HG03378 (cell line): ENCODE data around the gene OSGIN1.

Experiments used
- ATAC-seq: cut with Tn5 transposase; IDR thresholded peaks from one replicate; pipeline ENCODE4 v1.9.1; 2021; ENCODE audit warnings: mild to moderate bottlenecking, moderate library complexity; ENCODE audit not compliant: unreplicated experiment

Gene OSGIN1

DNA sequence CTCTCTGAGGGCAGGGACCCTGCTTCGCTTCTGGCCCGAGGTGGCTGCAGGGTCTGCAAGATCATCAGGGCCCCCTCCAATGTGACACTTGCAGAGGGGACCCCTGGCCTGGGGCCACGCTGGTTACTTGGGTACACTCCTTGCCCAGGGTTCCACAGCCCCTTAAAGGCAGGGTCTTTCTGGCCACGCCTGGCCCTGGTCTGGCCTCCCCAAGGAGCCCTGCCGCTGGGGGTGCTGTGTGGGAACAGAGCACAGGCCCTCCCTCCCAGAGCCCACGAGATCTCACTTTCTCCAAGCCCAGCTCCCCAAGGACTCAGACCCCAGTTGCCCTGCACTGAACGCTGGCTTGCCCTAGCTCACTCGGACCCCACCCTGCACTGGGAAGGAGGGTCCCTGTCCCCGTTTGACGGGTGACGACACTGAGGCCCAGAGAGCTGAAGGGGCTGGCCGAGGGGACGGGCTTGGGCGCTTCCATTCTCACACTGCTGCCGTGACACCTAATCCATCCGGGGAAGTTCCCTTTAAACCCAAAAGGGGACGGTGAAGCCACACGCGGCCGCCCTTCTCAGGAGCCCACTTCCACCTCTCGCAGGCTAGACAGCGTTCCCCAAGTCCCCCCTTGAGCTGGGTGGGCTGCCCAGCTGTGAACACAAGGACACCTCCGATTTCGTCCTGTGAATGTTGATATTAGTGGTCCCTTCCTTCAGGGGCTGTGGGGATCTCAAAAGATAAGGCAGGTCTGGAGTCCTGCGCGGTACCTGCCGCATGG is 26.9 kb upstream of the OSGIN1 start:
- no peak for ATAC-seq

- ATAC-seq = no peak
Measured at GRCh38 chr16:83926726-83927397, 26.2 kb upstream of the OSGIN1 start.

GRCh38 chr16:83928341-83929055 is 24.5 kb upstream of the OSGIN1 start:
- ATAC-seq = no peak

GRCh38 chr16:83929811-83930555 is 23.1 kb upstream of the OSGIN1 start:
- no peak for ATAC-seq

- ATAC-seq = no peak
Measured at GRCh38 chr16:83930730-83931500, 22.1 kb upstream of the OSGIN1 start.

DNA sequence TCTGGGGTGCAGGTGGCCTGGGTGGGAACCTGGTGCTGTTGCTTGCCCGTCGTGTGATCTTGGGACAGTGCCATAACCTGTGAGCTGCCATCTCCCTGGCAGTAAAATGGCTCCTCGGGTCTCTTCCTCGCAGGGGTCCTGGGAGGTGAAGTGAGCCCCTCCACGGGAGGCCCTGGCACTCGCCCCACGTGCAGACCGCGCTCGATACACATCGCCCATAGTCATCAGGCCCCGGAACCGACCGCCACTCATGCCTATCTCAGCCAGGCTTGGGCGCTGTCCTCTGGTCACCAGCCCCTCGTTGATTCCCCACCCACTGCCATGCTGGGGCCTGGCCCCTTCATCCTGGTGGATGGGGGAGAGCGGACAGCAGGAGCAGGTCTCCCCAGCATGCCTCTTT is 21.5 kb upstream of the OSGIN1 start:
- no peak for ATAC-seq

DNA sequence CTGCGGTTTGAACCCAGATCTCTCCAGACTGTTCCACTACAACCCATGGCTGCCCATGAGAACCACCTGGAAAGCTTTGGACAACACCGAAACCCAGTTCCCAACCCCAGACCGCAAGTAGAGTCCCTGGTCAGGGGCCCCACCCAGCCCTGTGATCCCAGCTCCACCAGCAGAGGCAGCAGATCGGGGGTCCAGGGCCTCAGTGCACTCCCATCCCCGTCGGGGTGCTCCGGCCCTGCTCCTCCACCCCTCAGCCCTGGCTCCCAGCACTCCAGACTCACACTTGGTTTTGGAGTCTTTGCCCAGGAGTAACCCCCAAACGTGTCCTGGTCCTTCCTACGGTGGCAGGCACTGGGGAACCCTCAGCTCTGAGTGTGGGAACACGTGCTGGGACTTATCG is 20.7 kb upstream of the OSGIN1 start:
- no peak for ATAC-seq

- no peak for ATAC-seq
Measured at GRCh38 chr16:83932955-83933673, 19.9 kb upstream of the OSGIN1 start.

DNA sequence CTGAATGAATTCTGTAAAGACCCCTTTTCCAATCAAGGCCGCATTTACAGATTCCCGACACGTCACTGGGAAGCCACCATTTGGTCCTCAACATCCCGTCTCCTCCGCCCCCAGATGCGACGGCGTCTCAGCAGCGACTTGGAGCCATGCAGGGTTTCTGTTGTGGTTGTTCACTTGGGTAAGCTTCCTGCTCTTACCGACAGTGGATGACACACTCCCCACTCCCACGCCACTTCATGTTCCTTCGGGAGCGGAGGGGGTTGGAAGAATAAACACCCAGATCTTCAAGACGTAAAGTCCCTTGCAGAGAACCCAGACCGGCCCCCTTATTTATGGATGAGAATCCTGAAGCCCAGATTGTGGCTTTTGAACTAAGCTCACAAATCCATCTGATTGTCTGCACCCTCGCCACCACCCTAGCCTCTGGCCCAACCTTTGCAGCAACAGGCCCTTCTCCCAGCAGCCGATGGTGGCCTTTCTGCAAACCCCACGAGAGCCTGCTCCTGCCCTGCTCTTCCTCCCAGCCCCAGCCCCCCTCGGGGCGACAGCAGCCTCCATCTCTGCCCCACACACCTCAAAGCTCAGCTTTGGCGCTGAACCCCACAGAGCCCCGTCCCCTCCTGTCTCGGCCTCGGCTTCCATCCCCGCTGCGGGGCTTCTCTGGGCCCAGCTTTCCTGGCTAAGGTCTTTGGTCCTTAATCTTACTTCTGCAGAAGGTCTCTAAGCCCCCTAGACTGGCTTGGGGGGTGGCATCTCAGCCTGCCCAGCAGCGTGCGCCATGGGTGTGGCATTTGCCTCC is 19.0 kb upstream of the OSGIN1 start:
- no peak for ATAC-seq

DNA sequence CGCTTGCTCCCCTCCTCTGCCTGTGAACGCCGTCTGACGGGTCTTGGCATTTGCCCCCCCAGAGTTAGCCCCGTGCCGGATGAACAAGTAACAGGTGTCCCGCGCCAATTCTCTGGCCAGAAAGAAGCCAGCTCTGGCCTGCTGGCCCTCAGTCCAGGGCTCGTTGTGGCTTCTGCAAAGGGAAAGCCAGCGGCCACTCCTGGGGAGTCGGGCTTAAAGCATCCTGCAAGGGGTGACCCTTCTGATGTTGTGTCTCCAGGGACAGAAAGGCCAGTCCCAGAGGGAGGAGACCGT is 18.4 kb upstream of the OSGIN1 start:
- ATAC-seq = no peak

DNA sequence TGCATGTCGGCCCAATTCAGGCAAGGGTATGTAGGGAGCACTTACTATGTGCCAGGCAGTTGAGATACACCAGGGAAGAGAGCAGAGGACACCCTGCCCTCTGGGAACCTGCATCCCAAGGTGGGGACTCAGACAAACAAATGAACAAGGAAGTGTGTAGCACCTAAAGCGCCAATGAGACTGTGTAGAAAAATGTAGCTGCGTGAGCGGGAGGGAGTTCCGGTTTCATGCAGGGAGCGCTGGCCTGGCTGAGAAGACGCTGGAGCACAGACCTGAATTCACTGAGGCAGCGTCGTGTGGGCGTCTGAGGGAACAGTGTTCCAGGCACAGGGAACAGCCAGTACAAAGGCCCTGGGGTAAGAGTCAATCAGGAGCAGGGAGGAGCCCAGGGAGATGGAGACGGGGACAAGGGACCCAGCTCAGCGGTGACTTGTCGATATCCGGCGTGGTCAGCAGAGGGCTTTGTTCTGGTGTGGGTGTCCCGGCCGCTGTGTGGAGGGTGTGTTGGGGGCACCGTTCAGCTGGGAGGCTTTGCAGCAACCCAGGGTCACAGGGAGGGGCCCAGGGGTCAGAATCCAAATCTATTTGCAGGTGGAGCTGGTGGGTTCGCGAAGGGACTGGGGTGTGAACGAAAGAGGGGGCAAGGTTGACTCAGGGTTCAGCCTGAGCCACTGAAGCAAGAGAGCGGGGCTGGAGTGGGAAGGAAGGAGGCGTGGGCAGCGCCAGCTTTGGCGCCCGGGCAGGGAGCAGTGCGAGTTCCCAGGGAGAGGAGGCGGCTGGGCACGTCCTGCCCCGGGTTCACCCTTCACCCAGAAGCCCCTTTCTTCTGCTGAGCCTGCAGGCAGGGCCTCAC is 17.8 kb upstream of the OSGIN1 start:
- ATAC-seq = no peak

- ATAC-seq = no peak
Measured at GRCh38 chr16:83935858-83936255, 17.2 kb upstream of the OSGIN1 start.

- ATAC-seq = no peak
Measured at GRCh38 chr16:83936581-83937165, 16.4 kb upstream of the OSGIN1 start.

- no peak for ATAC-seq
Measured at GRCh38 chr16:83937267-83937666, 15.8 kb upstream of the OSGIN1 start.

DNA sequence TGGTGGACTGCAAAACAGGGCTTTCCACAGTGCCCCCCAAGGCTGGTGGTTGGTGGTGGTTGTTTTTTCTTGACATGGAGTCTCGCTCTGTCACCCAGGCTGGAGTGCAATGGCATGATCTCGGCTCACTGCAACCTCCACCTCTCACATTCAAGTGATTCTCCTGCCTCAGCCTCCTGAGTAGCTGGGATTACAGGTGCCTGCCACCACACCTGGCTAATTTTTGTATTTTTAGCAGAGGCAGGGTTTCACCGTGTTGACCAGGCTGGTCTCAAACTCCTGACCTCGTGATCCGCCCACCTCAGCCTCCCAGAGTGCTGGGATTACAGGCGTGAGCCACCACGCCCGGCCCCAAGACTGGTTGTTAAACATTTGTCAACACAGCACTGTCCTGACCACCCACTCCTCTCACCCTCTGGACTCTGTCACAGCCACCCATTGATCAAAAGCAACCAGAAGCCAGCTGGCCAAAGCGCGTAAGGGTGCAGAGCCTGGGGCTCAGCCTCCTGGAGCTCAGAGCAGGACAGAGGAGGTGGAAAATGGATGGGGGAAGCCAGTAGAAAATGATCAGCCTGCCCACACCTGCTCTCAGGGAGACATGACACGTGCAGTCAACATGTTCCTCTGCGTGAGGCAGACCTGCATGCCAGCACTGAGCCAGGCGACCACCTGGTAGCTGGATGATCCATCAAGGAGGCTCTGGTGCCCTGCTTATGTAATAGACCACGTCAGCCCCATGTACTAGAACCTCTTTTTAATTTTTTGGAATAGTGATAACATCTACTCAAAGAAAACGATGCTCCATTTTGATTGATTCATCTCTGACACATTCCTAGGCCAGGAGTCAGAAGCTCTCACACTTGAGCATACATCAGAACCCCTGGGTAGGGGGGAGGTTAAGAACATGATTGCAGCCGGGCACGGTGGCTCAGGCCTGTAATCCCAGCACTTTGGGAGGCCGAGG is 14.8 kb upstream of the OSGIN1 start:
- ATAC-seq = no peak

GRCh38 chr16:83939266-83939855 is 13.7 kb upstream of the OSGIN1 start:
- ATAC-seq = no peak
